Endothelial cell of umbilical vein (primary cell): ENCODE results near the gene SHISA7.

Experiments
- CTCF ChIP-seq, 2 donors: IDR thresholded peaks; 1 replicate in 1 of 2; 2 replicates in 1 of 2; pipeline ENCODE4 v1.5.1; 2011; ENCODE audit warnings: low read length in 2 of 2, mild to moderate bottlenecking in 2 of 2, moderate library complexity in 2 of 2, control low read depth in 1 of 2, inconsistent platforms in 1 of 2, low read depth in 1 of 2; ENCODE audit not compliant: insufficient read depth in 1 of 2; ENCODE audit errors: extremely low read depth in 1 of 2
- EZH2 ChIP-seq: IDR thresholded peaks from 2 replicates; pipeline ENCODE4 v1.6.1; 2012; ENCODE audit warnings: borderline replicate concordance, low read depth, mild to moderate bottlenecking, moderate library complexity, low read length, inconsistent platforms; ENCODE audit not compliant: severe bottlenecking
- FOS ChIP-seq: IDR thresholded peaks from 2 replicates; pipeline ENCODE4 v1.6.1; 2011; ENCODE audit warnings: mild to moderate bottlenecking, low read length, moderate library complexity, borderline replicate concordance; ENCODE audit not compliant: insufficient read depth
- GATA2 ChIP-seq: IDR thresholded peaks from 2 replicates; pipeline ENCODE4 v1.7.0; 2011; ENCODE audit warnings: low read depth, mild to moderate bottlenecking, moderate library complexity, mixed read lengths, low read length; ENCODE audit not compliant: insufficient read length, insufficient read depth
- MAX ChIP-seq: IDR thresholded peaks from 2 replicates; pipeline ENCODE4 v1.6.1; 2011; ENCODE audit not compliant: insufficient read depth, insufficient read length
- MYC ChIP-seq: IDR thresholded peaks from one replicate; pipeline ENCODE4 v1.6.1; 2011; ENCODE audit warnings: mild to moderate bottlenecking, low read depth, low read length
- POLR2A ChIP-seq: IDR thresholded peaks from 2 replicates; pipeline ENCODE4 v1.6.1; 2012; ENCODE audit warnings: low read depth, mild to moderate bottlenecking, control low read depth, low read length
- POLR2AphosphoS5 ChIP-seq: IDR thresholded peaks from 2 replicates; pipeline ENCODE4 v1.6.1; 2012; ENCODE audit warnings: low read depth, mild to moderate bottlenecking, control low read depth, low read length, moderate library complexity; ENCODE audit not compliant: insufficient read depth

- no peak for TF ChIP-seq CTCF (IDR thresholded peaks at IDR 0.05; ENCODE audit: extremely low read depth in 1 of 2, insufficient read depth in 1 of 2, low read depth in 1 of 2, low read length in 2 of 2)
- TF ChIP-seq EZH2 = no peak
- no peak for TF ChIP-seq MAX
- no peak for TF ChIP-seq POLR2A
- TF ChIP-seq POLR2AphosphoS5 = no peak
- TF ChIP-seq MYC = no peak
- no peak for TF ChIP-seq FOS
- TF ChIP-seq GATA2 = no peak
These were observed 40.8 kb upstream of the SHISA7 start for GRCh38 chr19:55483706-55484592.
